Neuronal stem cell (in vitro differentiated cells): ENCODE results near the gene TPI1.

Experiments
- DNase-seq: peaks from one replicate; pipeline ENCODE4 v3.0.0-alpha.2; 2013; ENCODE audit warnings: low spot score
- H2AFZ ChIP-seq: one replicate; pipeline ENCODE4 v1.6.1; 2013; ENCODE audit warnings: mild to moderate bottlenecking, low read length, inconsistent platforms
- H2AK5ac ChIP-seq: 2 replicates; pipeline ENCODE4 v1.6.1; 2013; ENCODE audit warnings: low read depth, mild to moderate bottlenecking, inconsistent platforms, low read length, moderate library complexity, mixed read lengths
- H2BK120ac ChIP-seq: 2 replicates; pipeline ENCODE4 v1.6.1; 2013; ENCODE audit warnings: low read depth, mild to moderate bottlenecking, inconsistent platforms, low read length, moderate library complexity, mixed read lengths
- H2BK12ac ChIP-seq: one replicate; pipeline ENCODE4 v1.6.1; 2013; ENCODE audit warnings: low read length, inconsistent platforms
- H2BK15ac ChIP-seq: 2 replicates; pipeline ENCODE4 v1.6.1; 2013; ENCODE audit warnings: mild to moderate bottlenecking, low read length, inconsistent platforms, mixed read lengths
- H2BK5ac ChIP-seq: one replicate; pipeline ENCODE4 v1.6.1; 2013; ENCODE audit warnings: inconsistent platforms, mild to moderate bottlenecking, low read length, moderate library complexity
- H3K14ac ChIP-seq: one replicate; pipeline ENCODE4 v1.6.1; 2013; ENCODE audit warnings: low read length, inconsistent platforms
- H3K18ac ChIP-seq: 2 replicates; pipeline ENCODE4 v1.6.1; 2013; ENCODE audit warnings: low read length, inconsistent platforms
- H3K23ac ChIP-seq: 2 replicates; pipeline ENCODE4 v1.6.1; 2013; ENCODE audit warnings: low read depth, mild to moderate bottlenecking, mixed read lengths, low read length, inconsistent platforms; ENCODE audit not compliant: poor library complexity
- H3K27ac ChIP-seq: replicated peaks from 3 replicates; pipeline ENCODE4 v1.5.1; 2013; ENCODE audit warnings: low read length, inconsistent platforms
- H3K27me3 ChIP-seq, 3 experiments: 2 replicates each; pipeline ENCODE4 v1.6.1; 2013; ENCODE audit warnings: low read length in 3 of 3, mild to moderate bottlenecking in 2 of 3, inconsistent platforms in 1 of 3, low read depth in 1 of 3, mixed read lengths in 1 of 3, moderate library complexity in 1 of 3; ENCODE audit not compliant: control insufficient read depth in 3 of 3, insufficient read depth in 3 of 3
- H3K36me3 ChIP-seq, 2 donors: replicated peaks in 1 of 2; 2 replicates each; pipeline ENCODE4 v1.6.1; 2013; ENCODE audit warnings: low read length in 2 of 2; ENCODE audit not compliant: control insufficient read depth in 2 of 2, insufficient read depth in 2 of 2
- H3K4ac ChIP-seq: 2 replicates; pipeline ENCODE4 v1.6.1; 2013; ENCODE audit warnings: inconsistent platforms, mild to moderate bottlenecking, low read length, moderate library complexity
- H3K4me1 ChIP-seq, 2 donors: 1 replicate in 1 of 2; 2 replicates in 1 of 2; pipeline ENCODE4 v1.6.1; 2013; ENCODE audit warnings: low read length in 2 of 2, low read depth in 1 of 2; ENCODE audit not compliant: control insufficient read depth in 2 of 2, insufficient read depth in 1 of 2
- H3K4me2 ChIP-seq: one replicate; pipeline ENCODE4 v1.6.1; 2013; ENCODE audit warnings: mild to moderate bottlenecking, low read length, inconsistent platforms; ENCODE audit not compliant: insufficient read depth, poor library complexity, severe bottlenecking
- H3K4me3 ChIP-seq, 2 donors: 2 replicates each; pipeline ENCODE4 v1.5.1; 2013; ENCODE audit warnings: low read length in 2 of 2, mild to moderate bottlenecking in 2 of 2, inconsistent platforms in 1 of 2, moderate library complexity in 1 of 2
- H3K79me1 ChIP-seq: one replicate; pipeline ENCODE4 v1.6.1; 2013; ENCODE audit warnings: low read depth, mild to moderate bottlenecking, inconsistent platforms, low read length, moderate library complexity
- H3K9ac ChIP-seq: one replicate; pipeline ENCODE4 v1.6.1; 2013; ENCODE audit warnings: mild to moderate bottlenecking, low read depth, low read length, inconsistent platforms; ENCODE audit not compliant: poor library complexity
- H3K9me3 ChIP-seq, 2 donors: replicated peaks in 1 of 2; 2 replicates each; pipeline versions ENCODE3 to v1.6.1; 2013; ENCODE audit warnings: low read length in 2 of 2, mild to moderate bottlenecking in 2 of 2, inconsistent platforms in 1 of 2, low read depth in 1 of 2, mixed read lengths in 1 of 2, moderate library complexity in 1 of 2; ENCODE audit not compliant: control insufficient read depth in 2 of 2, insufficient read depth in 1 of 2
- H4K8ac ChIP-seq: one replicate; pipeline ENCODE4 v1.6.1; 2013; ENCODE audit warnings: low read depth, mild to moderate bottlenecking, inconsistent platforms, low read length, moderate library complexity
- H4K91ac ChIP-seq: one replicate; pipeline ENCODE4 v1.6.1; 2013; ENCODE audit warnings: low read length, low read depth, mild to moderate bottlenecking, inconsistent platforms; ENCODE audit not compliant: poor library complexity
- WGBS, 2 donors: extraction: QIAGEN DNeasy Blood & Tissue Kit; methylation state at CpG; one replicate each; pipeline ENCODE4 v1.1.7; 2013; ENCODE audit warnings: missing lambda C conversion rate in 2 of 2, mixed read lengths in 1 of 2; ENCODE audit not compliant: insufficient read length in 2 of 2, insufficient replicate concordance in 1 of 2; ENCODE audit errors: extremely low coverage in 2 of 2; 5-methylcytosine and 5-hydroxymethylcytosine counted together

The TPI1 gene

DNA sequence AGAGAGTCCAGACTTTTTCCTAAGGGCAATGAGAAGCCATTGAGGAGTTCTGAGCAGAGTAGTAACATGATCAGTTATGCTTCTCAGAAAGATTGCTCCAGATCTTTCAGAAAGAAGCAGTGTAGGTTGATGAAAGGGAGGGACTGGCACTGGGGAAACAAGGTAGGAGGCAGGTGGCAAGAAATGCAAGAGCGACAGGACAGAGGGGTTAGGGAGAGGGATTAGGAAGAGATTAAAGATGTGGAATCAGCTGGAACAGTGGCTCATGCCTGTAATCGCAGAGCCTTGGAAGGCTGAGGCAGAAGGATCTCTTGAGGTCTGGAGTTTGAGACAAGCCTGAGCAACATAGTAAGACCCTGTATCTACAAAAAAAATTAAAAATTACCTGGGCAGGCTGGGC, 19.7 kb upstream of the TPI1 start:
- no peak overlapping the region for H3K18ac ChIP-seq
- H2BK12ac ChIP-seq: no peak overlapping the region
- no peak overlapping the region for H2BK15ac ChIP-seq
- no peak overlapping the region for H4K8ac ChIP-seq
- H2AK5ac ChIP-seq: no peak overlapping the region
- H2BK120ac ChIP-seq: no peak overlapping the region
- no peaks in the 10 kb centered on the region for H3K9me3 ChIP-seq
- no peak for DNase-seq
- no peak overlapping the region for H3K27ac ChIP-seq
- no peak overlapping the region for H2BK5ac ChIP-seq
- H3K36me3 ChIP-seq: peaks cover 56 to 80% of the 10 kb centered on the region in 2 donors
- no peak overlapping the region for H3K4ac ChIP-seq
- H3K23ac ChIP-seq: no peak overlapping the region
- H3K27me3 ChIP-seq: no peaks in the 10 kb centered on the region
- no CpG with 5 or more reads among the region's 2 CpGs for WGBS, 2 donors
- no peak overlapping the region for H4K91ac ChIP-seq
- no peak overlapping the region for H3K14ac ChIP-seq
- H3K79me1 ChIP-seq: peaks cover 7% of the 10 kb centered on the region
- H3K4me2 ChIP-seq: no peak overlapping the region
- H3K4me3 ChIP-seq: no peak overlapping the region
- H3K4me1 ChIP-seq: peaks cover 5 to 11% of the 10 kb centered on the region in 2 donors
- H3K9ac ChIP-seq: no peak overlapping the region
- H2AFZ ChIP-seq: no peak overlapping the region

DNA sequence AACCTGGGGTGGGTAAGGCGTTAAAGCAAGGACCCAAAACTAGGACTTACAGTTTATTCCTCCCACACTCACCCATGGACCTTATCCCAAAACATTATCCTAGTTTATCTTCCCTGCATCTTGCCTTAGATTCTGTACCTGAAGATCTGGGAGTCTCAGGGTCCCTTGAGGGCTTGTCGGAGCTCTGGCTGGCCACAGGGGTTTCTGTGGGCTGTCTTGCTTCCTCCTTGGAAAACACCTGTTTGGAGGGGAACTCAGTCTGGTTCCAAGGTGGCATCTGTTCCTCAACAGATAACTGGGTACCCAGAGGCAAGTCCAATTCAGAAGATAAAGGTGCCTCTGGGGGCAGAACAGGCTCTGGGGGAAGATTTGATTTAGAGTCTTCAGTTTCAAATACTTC, 17.9 kb upstream of the TPI1 start:
- Histone ChIP-seq H3K36me3 (peaks cover 42 to 75% of the 10 kb centered on the region in 2 donors), H2AFZ (no peak overlapping the region), H2BK5ac (no peak overlapping the region), H3K4me3 (no peak overlapping the region), H3K23ac (no peak overlapping the region), H2AK5ac (no peak overlapping the region), H3K27ac (no peak overlapping the region), H2BK12ac (no peak overlapping the region), H3K14ac (no peak overlapping the region), H4K8ac (no peak overlapping the region), H4K91ac (no peak overlapping the region), H3K79me1 (peaks cover 6% of the 10 kb centered on the region), H2BK15ac (no peak overlapping the region), H2BK120ac (no peak overlapping the region), H3K4ac (no peak overlapping the region), H3K18ac (no peak overlapping the region), H3K9me3 (no peaks in the 10 kb centered on the region), H3K4me2 (no peak overlapping the region), H3K4me1 (peaks cover 10 to 17% of the 10 kb centered on the region in 2 donors), H3K9ac (no peak overlapping the region), H3K27me3 (no peaks in the 10 kb centered on the region)
- no CpG with 5 or more reads among the region's 2 CpGs for WGBS, 2 donors
- no peak for DNase-seq

DNA sequence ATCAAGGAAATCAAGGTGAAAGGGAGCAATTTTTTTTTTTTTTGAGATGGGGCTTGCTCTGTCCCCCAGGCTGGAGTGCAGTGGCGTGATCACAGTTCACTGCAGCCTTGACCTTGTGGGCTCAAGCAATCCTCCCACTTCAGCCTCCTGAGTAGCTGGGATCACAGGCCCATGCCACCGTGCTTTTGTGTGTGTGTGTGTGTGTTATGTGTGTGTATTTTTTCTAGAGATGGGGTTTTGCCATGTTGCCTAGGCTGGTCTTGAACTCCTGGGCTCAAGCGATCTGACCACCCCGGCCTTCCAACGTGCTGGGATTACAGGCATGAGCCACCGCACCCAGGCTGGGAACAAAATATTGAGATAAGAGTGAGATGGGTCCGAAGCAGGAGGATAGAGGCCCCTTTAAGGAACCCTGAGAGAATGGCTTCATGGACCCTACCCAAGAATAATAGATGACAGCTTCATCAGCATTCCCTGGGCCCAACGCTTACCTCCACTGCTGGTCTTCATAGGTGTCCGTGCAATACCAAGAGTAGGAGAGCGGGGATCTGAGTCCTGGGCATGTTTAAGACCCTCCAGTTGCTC, 17.3 kb upstream of the TPI1 start:
- WGBS, 2 donors: no CpG with 5 or more reads among the region's 10 CpGs
- no peak overlapping the region for H3K27ac ChIP-seq
- no peak for DNase-seq

DNA sequence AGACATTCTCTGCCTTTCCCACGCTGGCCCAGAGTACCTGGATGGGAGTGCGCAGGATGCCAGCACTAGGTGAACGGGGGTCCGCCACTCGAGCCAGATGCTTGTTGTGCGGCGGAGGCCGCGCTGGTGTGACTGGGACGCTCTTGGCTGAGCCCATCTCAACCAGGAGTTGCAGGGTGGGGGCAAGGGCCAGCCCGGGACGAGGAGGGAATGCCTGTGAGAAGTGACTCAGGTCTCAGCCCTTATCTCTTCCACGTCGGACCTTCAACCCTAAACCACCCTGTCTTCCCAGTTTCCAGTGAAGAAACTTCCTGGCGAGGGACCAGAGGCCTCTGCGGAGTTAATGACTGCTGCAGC, 16.6 kb upstream of the TPI1 start:
- H3K4me1 ChIP-seq: peaks cover 10 to 17% of the 10 kb centered on the region in 2 donors
- H3K27ac ChIP-seq: peak overlapping the region; percentile 30
- peak overlapping the region; percentile 90 for H3K9ac ChIP-seq
- no CpG with 5 or more reads among the region's 16 CpGs for WGBS, 2 donors
- peaks cover 37 to 75% of the 10 kb centered on the region in 2 donors for H3K36me3 ChIP-seq
- peak overlapping the region; percentile 76 for H3K4me2 ChIP-seq
- no peak overlapping the region for H2AFZ ChIP-seq
- H2BK12ac ChIP-seq: no peak overlapping the region
- H2BK15ac ChIP-seq: no peak overlapping the region
- no peaks in the 10 kb centered on the region for H3K9me3 ChIP-seq
- H2AK5ac ChIP-seq: peak overlapping the region; percentile 64
- H4K8ac ChIP-seq: no peak overlapping the region
- H3K14ac ChIP-seq: no peak overlapping the region
- H2BK120ac ChIP-seq: no peak overlapping the region
- H3K27me3 ChIP-seq: no peaks in the 10 kb centered on the region
- H4K91ac ChIP-seq: no peak overlapping the region
- peak overlapping the region; percentile 77 to 86 for H3K4me3 ChIP-seq
- no peak overlapping the region for H2BK5ac ChIP-seq
- H3K79me1 ChIP-seq: peaks cover 10% of the 10 kb centered on the region
- no peak overlapping the region for H3K23ac ChIP-seq
- no peak overlapping the region for H3K4ac ChIP-seq
- peak overlapping the region; percentile 84 for H3K18ac ChIP-seq
- DNase-seq: no peak

More for the DNA sequence above, 17.3 kb upstream of the TPI1 start:
- H3K18ac ChIP-seq: no peak overlapping the region
- H3K36me3 ChIP-seq: peaks cover 40 to 75% of the 10 kb centered on the region in 2 donors
- H2BK5ac ChIP-seq: no peak overlapping the region
- peak overlapping the region; percentile 76 for H3K4me2 ChIP-seq
- no peak overlapping the region for H3K4ac ChIP-seq
- no peak overlapping the region for H3K23ac ChIP-seq
- H3K9ac ChIP-seq: no peak overlapping the region
- peaks cover 10 to 17% of the 10 kb centered on the region in 2 donors for H3K4me1 ChIP-seq
- no peak overlapping the region for H2AK5ac ChIP-seq
- H4K8ac ChIP-seq: no peak overlapping the region
- H3K4me3 ChIP-seq: peak overlapping the region; percentile 77 to 86
- no peak overlapping the region for H2BK15ac ChIP-seq
- peaks cover 8% of the 10 kb centered on the region for H3K79me1 ChIP-seq
- no peak overlapping the region for H2BK12ac ChIP-seq
- no peak overlapping the region for H2AFZ ChIP-seq
- no peaks in the 10 kb centered on the region for H3K9me3 ChIP-seq
- no peak overlapping the region for H2BK120ac ChIP-seq
- no peak overlapping the region for H3K14ac ChIP-seq
- H3K27me3 ChIP-seq: no peaks in the 10 kb centered on the region
- H4K91ac ChIP-seq: no peak overlapping the region
